IMR-90 (cell line): ENCODE measurements around the gene YIPF1. TPM values are rescaled to one million over a fixed set of nuclear protein-coding genes. Genes with fewer than 3 reads are reported as not detected.

ENCODE experiments used
- ATAC-seq: fragments of 200-7000 bp; cut with Tn5 transposase; 2 replicates; pipeline ENCODE4 v1.9.1; 2020; ENCODE audit warnings: low read depth, mild to moderate bottlenecking, moderate library complexity
- BruUV-seq: library from RNA; stranded (reverse); fragments of 400-500 nt; replicated peaks from 2 replicates; lab custom pipeline; 2021; lab: Mats Ljungman, UMichigan
- CTCF ChIA-PET: fragments of 300-600 bp; formaldehyde crosslinking; extraction: SDS; loops from one replicate; lab custom pipeline; 2021; ENCODE audit warnings: antibody characterized with exemption; lab: Yijun Ruan, JAX
- POLR2A ChIA-PET: fragments of 300-600 bp; sonication (Branson Sonifier 250); formaldehyde crosslinking; loops from one replicate; lab custom pipeline; 2022; ENCODE audit warnings: antibody characterized with exemption; ENCODE audit not compliant: unreplicated experiment; lab: Charles Lee
- DNase-seq: peaks from one replicate; pipeline ENCODE4 v3.0.0; 2013
- H2AFZ ChIP-seq: replicated peaks from 2 replicates; pipeline ENCODE3; 2013; ENCODE audit warnings: low read length, mild to moderate bottlenecking; ENCODE audit not compliant: poor library complexity
- H2AK5ac ChIP-seq: 2 replicates; pipeline ENCODE4 v1.6.1; 2013; ENCODE audit warnings: low read depth, low read length, inconsistent platforms
- H2AK9ac ChIP-seq: replicated peaks from 2 replicates; pipeline ENCODE3; 2013; ENCODE audit warnings: mild to moderate bottlenecking, low read depth, low read length, moderate library complexity; ENCODE audit not compliant: poor library complexity
- H2BK120ac ChIP-seq: 2 replicates; pipeline ENCODE4 v1.6.1; 2013; ENCODE audit warnings: low read depth, low read length, inconsistent platforms
- H2BK15ac ChIP-seq: 3 replicates; pipeline ENCODE4 v1.6.1; 2013; ENCODE audit warnings: low read depth, low read length, inconsistent platforms
- H2BK20ac ChIP-seq: 2 replicates; pipeline ENCODE4 v1.6.1; 2013; ENCODE audit warnings: low read depth, mild to moderate bottlenecking, inconsistent platforms, low read length, moderate library complexity
- H2BK5ac ChIP-seq: 2 replicates; pipeline ENCODE4 v1.6.1; 2013; ENCODE audit warnings: mild to moderate bottlenecking, low read depth, low read length, inconsistent platforms; ENCODE audit not compliant: poor library complexity, severe bottlenecking
- H3K14ac ChIP-seq: replicated peaks from 2 replicates; pipeline ENCODE4 v1.6.1; 2013; ENCODE audit warnings: low read depth, low read length, inconsistent platforms
- H3K18ac ChIP-seq: 2 replicates; pipeline ENCODE4 v1.6.1; 2013; ENCODE audit warnings: low read depth, low read length, control low read depth
- H3K23ac ChIP-seq: 2 replicates; pipeline ENCODE4 v1.6.1; 2013; ENCODE audit warnings: low read depth, low read length, inconsistent platforms
- H3K27ac ChIP-seq: 2 replicates; pipeline ENCODE4 v1.5.1; 2013; ENCODE audit warnings: mild to moderate bottlenecking, control low read depth, low read length; ENCODE audit not compliant: insufficient read depth
- H3K27me3 ChIP-seq: 2 replicates; pipeline ENCODE4 v1.6.1; 2013; ENCODE audit warnings: low read length; ENCODE audit not compliant: control insufficient read depth, insufficient read depth
- H3K36me3 ChIP-seq: 2 replicates; pipeline ENCODE4 v1.6.1; 2013; ENCODE audit warnings: low read length, mixed read lengths; ENCODE audit not compliant: control insufficient read depth, insufficient read depth
- H3K4ac ChIP-seq: 2 replicates; pipeline ENCODE4 v1.6.1; 2013; ENCODE audit warnings: low read depth, low read length, inconsistent platforms
- H3K4me1 ChIP-seq: 2 replicates; pipeline ENCODE4 v1.6.1; 2013; ENCODE audit warnings: low read length, mixed read lengths; ENCODE audit not compliant: control insufficient read depth, insufficient read depth
- H3K4me2 ChIP-seq: 2 replicates; pipeline ENCODE4 v1.6.1; 2013; ENCODE audit warnings: low read depth, mild to moderate bottlenecking, control low read depth, low read length, moderate library complexity
- H3K4me3 ChIP-seq: 2 replicates; pipeline ENCODE4 v1.5.1; 2013; ENCODE audit warnings: low read depth, mild to moderate bottlenecking, control low read depth, low read length, moderate library complexity; ENCODE audit not compliant: insufficient read depth
- H3K56ac ChIP-seq: 2 replicates; pipeline ENCODE4 v1.6.1; 2013; ENCODE audit warnings: low read length, inconsistent platforms; ENCODE audit not compliant: insufficient read depth; ENCODE audit errors: extremely low read depth
- H3K79me1 ChIP-seq, 2 experiments: 2 replicates each; pipeline ENCODE4 v1.6.1; 2013; ENCODE audit warnings: low read length in 2 of 2, inconsistent platforms in 1 of 2, low read depth in 1 of 2
- H3K9ac ChIP-seq: 2 replicates; pipeline ENCODE4 v1.6.1; 2013; ENCODE audit warnings: low read depth, low read length, control low read depth
- H3K9me1 ChIP-seq: 2 replicates; pipeline ENCODE4 v1.6.1; 2013; ENCODE audit warnings: low read length, inconsistent platforms; ENCODE audit not compliant: insufficient read depth
- H3K9me3 ChIP-seq: 2 replicates; pipeline ENCODE4 v1.6.1; 2013; ENCODE audit warnings: low read length; ENCODE audit not compliant: control insufficient read depth, insufficient read depth
- H4K20me1 ChIP-seq: 2 replicates; pipeline ENCODE4 v1.6.1; 2013; ENCODE audit warnings: low read length, inconsistent platforms; ENCODE audit not compliant: insufficient read depth
- H4K5ac ChIP-seq: 2 replicates; pipeline ENCODE4 v1.6.1; 2013; ENCODE audit warnings: mild to moderate bottlenecking, low read depth, low read length, control low read depth
- H4K8ac ChIP-seq, 2 experiments: 2 replicates each; pipeline ENCODE4 v1.6.1; 2013; ENCODE audit warnings: low read depth in 2 of 2, low read length in 2 of 2, control low read depth in 1 of 2, inconsistent platforms in 1 of 2
- H4K91ac ChIP-seq: 2 replicates; pipeline ENCODE4 v1.6.1; 2013; ENCODE audit warnings: low read depth, low read length, inconsistent platforms; ENCODE audit not compliant: insufficient read depth
- CEBPB ChIP-seq: IDR thresholded peaks from 2 replicates; pipeline ENCODE4 v1.6.1; 2012; ENCODE audit warnings: low read depth, low read length, improper control_type of control experiment
- FOS ChIP-seq: fragments of 150-350 bp; IDR thresholded peaks from 2 replicates; pipeline ENCODE4 v1.6.1; 2016; ENCODE audit warnings: low read depth, low read length
- WGBS, 2 experiments: methylation state at CpG; one replicate each; pipeline versions ENCODE4 v1.1.5 to v1.1.7; 2013; ENCODE audit warnings: missing lambda C conversion rate in 2 of 2; ENCODE audit not compliant: insufficient read length in 1 of 2; ENCODE audit errors: extremely low coverage in 2 of 2; 5-methylcytosine and 5-hydroxymethylcytosine counted together
- dilution Hi-C: fragments of 300-500 bp; cut with HindIII; formaldehyde crosslinking; loops from one replicate; pipeline ENCODE4 v1.14.3; 2018; ENCODE audit warnings: low sequenced_read_pairs; ENCODE audit not compliant: unreplicated experiment
- in situ Hi-C: fragments of 300-500 bp; cut with MboI; formaldehyde crosslinking; loops from 3 replicates; pipeline ENCODE4 v1.14.3; 2019; ENCODE audit warnings: low sequenced_read_pairs, inconsistent platforms, mixed read lengths
- intact Hi-C: fragments of 100-400 bp; cut with micrococcal nuclease; formaldehyde crosslinking; loops from 2 replicates; pipeline ENCODE4 v1.10.0; 2022
- polyA plus RNA-seq, 3 experiments: library from polyadenylated mRNA; depleted of rRNA; stranded (reverse); fragments of >200 nt; gene quantifications; 2 replicates each; pipeline ENCODE4 v1.2.3, GENCODE V29; 2012; ENCODE audit warnings: low replicate concordance in 1 of 3
- total RNA-seq: library from RNA; depleted of rRNA; stranded (reverse); fragments of >200 nt; gene quantifications from 2 replicates; pipeline ENCODE4 v1.2.3, GENCODE V29; 2012

The YIPF1 gene
- total and polyA plus RNA-seq, 2 of the 4 experiments (the other 2 are of a cell fraction), result 23.7 to 35.3 TPM

DNA sequence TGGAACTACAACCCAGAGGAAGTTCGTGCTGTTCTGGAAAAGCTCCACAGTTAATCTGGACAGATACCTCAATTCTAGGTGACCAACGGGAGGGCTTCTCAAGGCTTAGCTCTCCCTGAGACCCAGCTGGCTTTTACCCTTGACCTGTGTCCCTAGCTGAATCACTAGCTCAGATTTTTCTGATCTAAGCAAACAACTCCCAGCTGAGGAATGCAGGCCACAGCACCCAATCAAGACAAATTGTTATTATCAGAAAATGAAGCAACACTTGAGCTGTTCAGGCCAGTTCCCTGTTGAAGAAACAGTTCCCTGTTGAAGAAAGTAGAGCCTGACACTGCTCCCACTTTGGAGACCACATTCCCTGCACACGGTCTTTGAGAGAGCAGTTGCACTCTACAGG is 20.3 kb upstream of the YIPF1 start:
- H3K9ac ChIP-seq, result no peak overlapping the region

More for the DNA sequence above, 20.3 kb upstream of the YIPF1 start:
- H3K4me1 ChIP-seq, result peaks cover 6% of the 10 kb centered on the region
- H2BK15ac ChIP-seq, result no peak overlapping the region
- no peak overlapping the region for H3K4me3 ChIP-seq
- H3K23ac ChIP-seq, result 0 out of 2 replicates have a peak overlapping the region, but pooled peaks have one; percentile 7
- H2AK9ac ChIP-seq, result no peak overlapping the region
- TF ChIP-seq FOS, result no peak
- peak; percentile 57 for TF ChIP-seq CEBPB
- 70% methylated on average over 2 of the region's 3 CpGs; no CpG with 5 or more reads in 1 of the 2 experiments for WGBS, 2 experiments
- peak overlapping the region in 1 of 2 experiments; percentile 17; a peak in 1 of 4 replicates for H4K8ac ChIP-seq
- peaks cover 7% of the 10 kb centered on the region for H3K36me3 ChIP-seq
- intact Hi-C loops (no loop called here), in situ Hi-C loops (no loop called here), dilution Hi-C loops (no loop called here)
- peak overlapping the region; percentile 40 for H3K4ac ChIP-seq
- H2BK20ac ChIP-seq, result no peak overlapping the region
- no peak overlapping the region for H2BK5ac ChIP-seq
- peak overlapping the region; percentile 53; the same call in 1 of the 2 replicates for H3K27ac ChIP-seq
- no TSS peak for BruUV-seq
- ChIA-PET POLR2A (no interaction called here), CTCF (no interaction called here)
- no peaks in the 10 kb centered on the region for H3K79me1 ChIP-seq
- no peak overlapping the region for H2BK120ac ChIP-seq
- H2AK5ac ChIP-seq, result no peak overlapping the region
- peaks cover 3% of the 10 kb centered on the region; the same call in 1 of the 2 replicates for H3K9me1 ChIP-seq
- H4K20me1 ChIP-seq, result no peaks in the 10 kb centered on the region
- ATAC-seq, result peak; percentile 88
- H3K27me3 ChIP-seq, result no peaks in the 10 kb centered on the region
- no peaks in the 10 kb centered on the region for H3K9me3 ChIP-seq
- H3K56ac ChIP-seq, result no peak overlapping the region
- no peak overlapping the region for H3K14ac ChIP-seq
- H4K5ac ChIP-seq, result 0 out of 2 replicates have a peak overlapping the region, but pooled peaks have one; percentile 25
- H3K18ac ChIP-seq, result peak overlapping the region; percentile 9; the same call in 1 of the 2 replicates
- no peak overlapping the region for H3K4me2 ChIP-seq
- no peak overlapping the region for H2AFZ ChIP-seq
- H4K91ac ChIP-seq, result no peak overlapping the region
- peak; percentile 21 for DNase-seq
